Osteoblast (primary cell): ENCODE data around the gene GLI3. TPM values are rescaled to one million over a fixed set of nuclear protein-coding genes. Genes with fewer than 3 reads are reported as not detected.

Source experiments
- DNase-seq: peaks from one replicate; pipeline ENCODE4 v3.0.0; 2011; ENCODE audit warnings: low spot score, mixed read lengths; ENCODE audit not compliant: insufficient read length; ENCODE audit errors: missing footprints
- H2AFZ ChIP-seq: 2 replicates; pipeline ENCODE4 v1.6.0; 2011; ENCODE audit warnings: mild to moderate bottlenecking, low read length
- H3K27ac ChIP-seq: 2 replicates; pipeline ENCODE4 v1.5.1; 2011; ENCODE audit warnings: mild to moderate bottlenecking, low read depth, low read length, moderate library complexity
- H3K27me3 ChIP-seq: 2 replicates; pipeline ENCODE4 v1.6.0; 2012; ENCODE audit warnings: mild to moderate bottlenecking, control low read depth, inconsistent platforms, low read length, moderate library complexity; ENCODE audit not compliant: insufficient read depth
- H3K36me3 ChIP-seq: 2 replicates; pipeline ENCODE4 v1.5.1; 2011; ENCODE audit warnings: mild to moderate bottlenecking, low read length, control low read depth, moderate library complexity; ENCODE audit not compliant: insufficient read depth
- H3K4me1 ChIP-seq: 2 replicates; pipeline ENCODE4 v1.5.1; 2011; ENCODE audit warnings: mild to moderate bottlenecking, low read length, control low read depth, moderate library complexity; ENCODE audit not compliant: insufficient read depth
- H3K4me2 ChIP-seq: 2 replicates; pipeline ENCODE4 v1.6.0; 2011; ENCODE audit warnings: mild to moderate bottlenecking, low read length; ENCODE audit not compliant: insufficient read depth
- H3K4me3 ChIP-seq: fragments of 200-600 bp; sonication (generic); 3 replicates; pipeline ENCODE4 v1.5.1; 2012; ENCODE audit warnings: mild to moderate bottlenecking, low read length, inconsistent platforms; ENCODE audit not compliant: insufficient read depth
- H3K79me2 ChIP-seq: 2 replicates; pipeline ENCODE4 v1.6.0; 2012; ENCODE audit warnings: mild to moderate bottlenecking, low read length, control low read depth, inconsistent platforms; ENCODE audit not compliant: insufficient read depth
- H3K9me3 ChIP-seq: 2 replicates; pipeline ENCODE4 v1.5.1; 2011; ENCODE audit warnings: low read depth, low read length, control low read depth
- H4K20me1 ChIP-seq: 2 replicates; pipeline ENCODE4 v1.6.0; 2012; ENCODE audit warnings: mild to moderate bottlenecking, low read length, control low read depth; ENCODE audit not compliant: insufficient read depth
- CTCF ChIP-seq: IDR thresholded peaks from 2 replicates; pipeline ENCODE4 v1.5.1; 2011; ENCODE audit warnings: mild to moderate bottlenecking, low read depth, low read length, moderate library complexity; ENCODE audit errors: extremely low read depth
- total RNA-seq: library from RNA; depleted of rRNA; stranded (reverse); fragments of >200 nt; gene quantifications from 2 replicates; pipeline ENCODE4 v1.2.3, GENCODE V29; 2012

GLI3 gene
- total RNA-seq, 1 donor = 11.9 TPM

GRCh38 chr7:42102301-42102700 lies 134.7 kb downstream of the GLI3 start:
- peaks cover 3% of the 10 kb centered on the region for H3K36me3 ChIP-seq
- no peak for DNase-seq
- no peaks in the 10 kb centered on the region for H3K9me3 ChIP-seq
- peaks cover 14% of the 10 kb centered on the region for H3K4me1 ChIP-seq
- no peaks in the 10 kb centered on the region for H3K27me3 ChIP-seq
- no peak for TF ChIP-seq CTCF
- no peak overlapping the region for H3K4me2 ChIP-seq
- peaks cover 5% of the 10 kb centered on the region for H4K20me1 ChIP-seq
- no peak overlapping the region for H3K27ac ChIP-seq
- H2AFZ ChIP-seq = no peak overlapping the region
- no peak overlapping the region for H3K4me3 ChIP-seq
- no peaks in the 10 kb centered on the region for H3K79me2 ChIP-seq

GRCh38 chr7:42100156-42100508 lies 136.9 kb downstream of the GLI3 start:
- Histone ChIP-seq H3K79me2 (no peaks in the 10 kb centered on the region), H4K20me1 (peaks cover 5% of the 10 kb centered on the region), H3K4me2 (no peak overlapping the region), H3K27me3 (no peaks in the 10 kb centered on the region), H3K4me3 (no peak overlapping the region), H2AFZ (no peak overlapping the region), H3K9me3 (no peaks in the 10 kb centered on the region), H3K4me1 (peaks cover 24% of the 10 kb centered on the region), H3K27ac (no peak overlapping the region), H3K36me3 (peaks cover 3% of the 10 kb centered on the region)
- no peak for TF ChIP-seq CTCF
- DNase-seq = no peak

GRCh38 chr7:42099470-42100155 lies 137.4 kb downstream of the GLI3 start:
- Histone ChIP-seq H2AFZ (no peak overlapping the region), H3K79me2 (no peaks in the 10 kb centered on the region), H3K4me2 (no peak overlapping the region), H3K4me1 (peaks cover 24% of the 10 kb centered on the region), H3K27ac (no peak overlapping the region), H4K20me1 (peaks cover 5% of the 10 kb centered on the region), H3K27me3 (no peaks in the 10 kb centered on the region), H3K36me3 (peaks cover 3% of the 10 kb centered on the region), H3K9me3 (no peaks in the 10 kb centered on the region), H3K4me3 (no peak overlapping the region)
- TF ChIP-seq CTCF = no peak
- no peak for DNase-seq

- no peak overlapping the region for H2AFZ ChIP-seq
- H3K4me1 ChIP-seq = peaks cover 24% of the 10 kb centered on the region
- no peaks in the 10 kb centered on the region for H3K27me3 ChIP-seq
- H3K4me3 ChIP-seq = no peak overlapping the region
- H3K27ac ChIP-seq = no peak overlapping the region
- H4K20me1 ChIP-seq = peaks cover 5% of the 10 kb centered on the region
- H3K4me2 ChIP-seq = no peak overlapping the region
- no peaks in the 10 kb centered on the region for H3K79me2 ChIP-seq
- no peaks in the 10 kb centered on the region for H3K9me3 ChIP-seq
- DNase-seq = no peak
- no peak for TF ChIP-seq CTCF
- peaks cover 3% of the 10 kb centered on the region for H3K36me3 ChIP-seq
Measured at GRCh38 chr7:42099066-42099465, 137.9 kb downstream of the GLI3 start.
